C4-2B (cell line): ENCODE measurements around the gene PRKD3.

Source experiments
- ZFX ChIP-seq: fragments of 450-650 bp; IDR thresholded peaks from 2 replicates; pipeline ENCODE4 v1.6.1; 2017
- TF ChIP-seq, protein P1 (sequence below): fragments of 450-650 bp; conservative IDR thresholded peaks from 2 replicates; pipeline ENCODE4 v1.5.1; 2017; ENCODE audit warnings: mild to moderate bottlenecking

DNA sequence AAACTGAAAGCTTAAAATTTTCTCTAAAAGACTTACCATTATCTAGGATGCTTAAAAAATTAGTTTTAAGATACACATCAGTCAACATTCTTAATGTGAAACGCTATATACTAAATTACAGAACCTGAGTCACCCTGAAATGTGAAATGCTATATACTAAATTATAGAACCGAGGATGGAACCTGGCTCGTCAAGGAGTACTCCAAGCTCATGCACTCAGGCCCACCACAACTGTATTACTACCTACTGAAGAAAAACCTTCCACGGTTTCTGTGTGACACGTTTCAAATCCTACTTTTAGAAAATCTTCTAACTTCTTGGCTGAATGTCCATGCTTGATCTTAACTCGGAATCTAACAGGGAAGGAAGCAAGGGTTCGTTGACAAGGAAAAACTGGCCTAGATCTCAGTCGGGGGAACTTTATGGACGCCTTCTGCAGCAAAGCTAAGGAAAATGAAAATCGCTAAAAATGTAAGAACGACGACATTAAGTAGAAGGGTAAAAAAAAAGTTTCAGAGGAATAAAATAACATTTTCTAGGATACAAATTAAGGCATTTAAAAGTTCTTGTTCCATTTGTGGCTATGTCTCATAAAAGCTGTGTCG lies 1.4 kb downstream of the PRKD3 start:
- TF ChIP-seq, protein P1, sequence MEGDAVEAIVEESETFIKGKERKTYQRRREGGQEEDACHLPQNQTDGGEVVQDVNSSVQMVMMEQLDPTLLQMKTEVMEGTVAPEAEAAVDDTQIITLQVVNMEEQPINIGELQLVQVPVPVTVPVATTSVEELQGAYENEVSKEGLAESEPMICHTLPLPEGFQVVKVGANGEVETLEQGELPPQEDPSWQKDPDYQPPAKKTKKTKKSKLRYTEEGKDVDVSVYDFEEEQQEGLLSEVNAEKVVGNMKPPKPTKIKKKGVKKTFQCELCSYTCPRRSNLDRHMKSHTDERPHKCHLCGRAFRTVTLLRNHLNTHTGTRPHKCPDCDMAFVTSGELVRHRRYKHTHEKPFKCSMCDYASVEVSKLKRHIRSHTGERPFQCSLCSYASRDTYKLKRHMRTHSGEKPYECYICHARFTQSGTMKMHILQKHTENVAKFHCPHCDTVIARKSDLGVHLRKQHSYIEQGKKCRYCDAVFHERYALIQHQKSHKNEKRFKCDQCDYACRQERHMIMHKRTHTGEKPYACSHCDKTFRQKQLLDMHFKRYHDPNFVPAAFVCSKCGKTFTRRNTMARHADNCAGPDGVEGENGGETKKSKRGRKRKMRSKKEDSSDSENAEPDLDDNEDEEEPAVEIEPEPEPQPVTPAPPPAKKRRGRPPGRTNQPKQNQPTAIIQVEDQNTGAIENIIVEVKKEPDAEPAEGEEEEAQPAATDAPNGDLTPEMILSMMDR: no peak
- TF ChIP-seq ZFX: no peak
